ENCODE measurements around the gene GMPPA. TPM values are rescaled to one million over a fixed set of nuclear protein-coding genes. Genes with fewer than 3 reads are reported as not detected.
A peak's percentile ranks its signal among the peaks of the same experiment; 100 is the strongest.

The GMPPA gene
- total and polyA plus RNA-seq, 9 of the 15 experiments (the other 6 are each of a cell fraction or from before 2014, with no cell fraction given), result 7.0 to 101 (median 66.7) TPM

GRCh38 chr2:219515874-219516629 is 17.4 kb downstream of the GMPPA start:
- CTCF ChIA-PET (ENCODE audit: low intra/inter-chr PET ratio), result no interaction called here
- H2AFZ ChIP-seq (ENCODE audit: low read depth, low read length), result no peak overlapping the region
- no peak for TF ChIP-seq TRIM24 (IDR thresholded peaks at IDR 0.05)
- no peak for TF ChIP-seq TFE3 (CRISPR knock-in tag; IDR thresholded peaks at IDR 0.05)
- TF ChIP-seq ZNF384 (IDR thresholded peaks at IDR 0.05; ENCODE audit: low read depth, low read length), result no peak
- no peak for TF ChIP-seq EP300 (IDR thresholded peaks at IDR 0.05; ENCODE audit: low read length)
- TF ChIP-seq TRIM25 (IDR thresholded peaks at IDR 0.05; ENCODE audit: borderline replicate concordance), result no peak
- TF ChIP-seq STAT5A (IDR thresholded peaks at IDR 0.05; ENCODE audit: borderline replicate concordance, low read length), result no peak
- TF ChIP-seq TFAP4 (CRISPR knock-in tag; IDR thresholded peaks at IDR 0.05; ENCODE audit: borderline replicate concordance), result 0 out of 2 replicates have a peak, but pooled peaks have one; percentile 4
- peak; percentile 77 for TF ChIP-seq PKNOX1 (IDR thresholded peaks at IDR 0.05)
- no peak for TF ChIP-seq ATF1 (CRISPR knock-in tag; IDR thresholded peaks at IDR 0.05)
- 0 out of 2 replicates have a peak, but pooled peaks have one; percentile 14 for TF ChIP-seq ATF1 (tag; IDR thresholded peaks at IDR 0.05)
- TF ChIP-seq RAD21 (CRISPR knock-in tag; conservative IDR thresholded peaks at IDR 0.05 in 1 of 2, IDR thresholded peaks at IDR 0.05 in 1 of 2), result no peak; a peak in 1 of 4 replicates
- peak in 1 of 2 experiments; percentile 54; a peak in 1 of 4 replicates for TF ChIP-seq KDM1A (IDR thresholded peaks at IDR 0.05)
- no peak for TF ChIP-seq GATA2 (CRISPR knock-in tag; IDR thresholded peaks at IDR 0.05)
- TF ChIP-seq ZNF740 (CRISPR knock-in tag; IDR thresholded peaks at IDR 0.05), result peak; percentile 30; the same call in 1 of the 2 replicates
- no peak for TF ChIP-seq ZNF740 (tag; IDR thresholded peaks at IDR 0.05)

More at GRCh38 chr2:219515874-219516629, 17.4 kb downstream of the GMPPA start:
- WGBS (ENCODE audit: insufficient coverage, low coverage, missing lambda C conversion rate), result 28% methylated on average over 10 of the region's 17 CpGs
- H3K27me3 ChIP-seq (ENCODE audit: control insufficient read depth in 2 of 2, insufficient read depth in 2 of 2, low read length in 2 of 2), result no peaks in the 10 kb centered on the region
- H3K79me2 ChIP-seq (ENCODE audit: control insufficient read depth, insufficient read depth, low read length), result peaks cover 67% of the 10 kb centered on the region
- ATAC-seq (no peak), FAIRE-seq (peak; percentile 52), DNase-seq (ENCODE audit: extremely low read depth in 1 of 4, low spot score in 3 of 4) (no peak)
- H3K9me3 ChIP-seq (replicated peaks; ENCODE audit: control insufficient read depth, insufficient read depth, low read depth, low read length), result no peaks in the 10 kb centered on the region
- peak overlapping the region; percentile 38 for H3K4me3 ChIP-seq
- no peaks in the 10 kb centered on the region for H4K20me1 ChIP-seq (replicated peaks; ENCODE audit: control insufficient read depth, insufficient read depth, low read length)
- H3K4me1 ChIP-seq (replicated peaks in 1 of 2; ENCODE audit: control insufficient read depth in 2 of 2, insufficient read depth in 2 of 2, low read length in 2 of 2), result peaks cover 73 to 91% of the 10 kb centered on the region in 2 experiments
- intact Hi-C loops (cut with micrococcal nuclease), result no loop called here
- in situ Hi-C loops (cut with MboI), result no loop called here
- H3K27ac ChIP-seq (ENCODE audit: extremely low read depth, low read depth, low read length), result no peak overlapping the region; the same call in 1 of the 3 replicates
- H3K4me2 ChIP-seq (ENCODE audit: insufficient read depth, low read length), result peak overlapping the region; percentile 78
- H3K9me1 ChIP-seq (ENCODE audit: control insufficient read depth, insufficient read depth, low read length), result peaks cover 3% of the 10 kb centered on the region
- POLR2A ChIA-PET, result interaction anchor here (1.4 to 3.0 kb wide), 2 partner anchors 16 to 17 kb away, joined by 4 to 20 read pairs; partner anchors contain the start of gene GMPPA
- H3K9ac ChIP-seq (ENCODE audit: insufficient read depth in 1 of 2, low read depth in 2 of 2, low read length in 2 of 2), result peak overlapping the region; percentile 44 to 85
- peaks cover 16% of the 10 kb centered on the region; the same call in 2 of the 3 replicates for H3K36me3 ChIP-seq (ENCODE audit: control insufficient read depth, insufficient read depth, low read length)
- BruUV-seq (replicated peaks), result no TSS peak

Data from K562 (cell line).